Rectal smooth muscle tissue (tissue), 1 donor: Measurements from ENCODE around the gene PDE3A.

Experiments
- H3K27ac ChIP-seq: one replicate; pipeline ENCODE4 v1.7.0; 2013; ENCODE audit warnings: low read depth, low read length, inconsistent platforms
- H3K27me3 ChIP-seq: one replicate; pipeline ENCODE4 v1.7.0; 2013; ENCODE audit warnings: low read length; ENCODE audit not compliant: control insufficient read depth, insufficient read depth
- H3K36me3 ChIP-seq: one replicate; pipeline ENCODE4 v1.7.0; 2013; ENCODE audit warnings: low read length; ENCODE audit not compliant: control insufficient read depth, insufficient read depth
- H3K4me1 ChIP-seq: one replicate; pipeline ENCODE4 v1.7.0; 2013; ENCODE audit warnings: low read length; ENCODE audit not compliant: control insufficient read depth, insufficient read depth
- H3K4me3 ChIP-seq: one replicate; pipeline ENCODE4 v1.7.0; 2013; ENCODE audit warnings: low read length
- H3K9ac ChIP-seq: one replicate; pipeline ENCODE4 v1.7.0; 2013; ENCODE audit warnings: low read length

Gene PDE3A

DNA sequence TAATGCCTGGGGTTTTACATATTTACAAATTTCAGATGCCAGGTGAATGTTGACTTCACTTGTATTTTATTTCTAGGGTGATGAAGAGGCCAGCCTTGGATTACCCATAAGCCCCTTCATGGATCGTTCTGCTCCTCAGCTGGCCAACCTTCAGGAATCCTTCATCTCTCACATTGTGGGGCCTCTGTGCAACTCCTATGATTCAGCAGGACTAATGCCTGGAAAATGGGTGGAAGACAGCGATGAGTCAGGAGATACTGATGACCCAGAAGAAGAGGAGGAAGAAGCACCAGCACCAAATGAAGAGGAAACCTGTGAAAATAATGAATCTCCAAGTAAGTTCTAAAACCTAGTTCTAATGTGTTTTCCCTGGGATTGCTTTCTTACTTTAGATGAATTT, 285.5 kb downstream of the PDE3A start:
- no peak overlapping the region for H3K9ac ChIP-seq
- no peaks in the 10 kb centered on the region for H3K4me1 ChIP-seq
- no peak overlapping the region for H3K4me3 ChIP-seq
- H3K36me3 ChIP-seq: no peaks in the 10 kb centered on the region
- no peak overlapping the region for H3K27ac ChIP-seq
- H3K27me3 ChIP-seq: no peaks in the 10 kb centered on the region

- Histone ChIP-seq H3K27me3 (no peaks in the 10 kb centered on the region), H3K36me3 (peaks cover 7% of the 10 kb centered on the region), H3K27ac (no peak overlapping the region), H3K4me3 (no peak overlapping the region), H3K4me1 (no peaks in the 10 kb centered on the region), H3K9ac (no peak overlapping the region)
These were observed 288.3 kb downstream of the PDE3A start for GRCh38 chr12:20656600-20656999.

- no peak overlapping the region for H3K9ac ChIP-seq
- no peaks in the 10 kb centered on the region for H3K4me1 ChIP-seq
- no peaks in the 10 kb centered on the region for H3K27me3 ChIP-seq
- no peak overlapping the region for H3K27ac ChIP-seq
- H3K4me3 ChIP-seq: no peak overlapping the region
- H3K36me3 ChIP-seq: peaks cover 7% of the 10 kb centered on the region
These were observed 289.2 kb downstream of the PDE3A start for GRCh38 chr12:20657496-20657895.

GRCh38 chr12:20681334-20681733, 313.0 kb downstream of the PDE3A start:
- H3K4me3 ChIP-seq: no peak overlapping the region
- H3K27me3 ChIP-seq: no peaks in the 10 kb centered on the region
- H3K9ac ChIP-seq: no peak overlapping the region
- H3K36me3 ChIP-seq: peaks cover 4% of the 10 kb centered on the region
- no peaks in the 10 kb centered on the region for H3K4me1 ChIP-seq
- no peak overlapping the region for H3K27ac ChIP-seq

DNA sequence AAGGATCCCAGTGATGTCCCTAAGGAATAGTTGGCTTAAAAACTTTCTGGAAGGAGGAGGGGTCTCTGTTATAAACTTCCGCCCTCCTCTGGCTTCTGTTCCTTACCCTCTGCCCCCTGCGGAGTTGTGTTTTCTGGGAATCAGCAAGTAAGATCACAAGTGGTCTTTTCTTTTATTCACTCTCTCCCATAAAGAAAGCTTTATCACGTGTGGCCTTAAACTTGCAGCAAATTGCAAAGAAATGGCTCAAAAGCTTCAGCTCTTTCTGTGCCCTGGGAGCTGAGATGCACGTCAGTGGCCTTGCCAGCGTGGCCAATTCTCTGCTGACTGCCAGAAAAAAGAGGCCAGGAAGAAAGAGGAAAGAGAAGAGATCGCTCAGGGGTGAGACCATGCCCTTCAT, 326.9 kb downstream of the PDE3A start, which contains the start of gene SLCO1C1:
SLCO1C1 (plus strand) TSS at position 101 of the 400 bp plus-strand sequence. CDS start 4,245 bp downstream, outside the sequence.
- H3K9ac ChIP-seq: no peak within 1 kb of the TSS
- no peak within 1 kb of the TSS for H3K4me3 ChIP-seq
- H3K27ac ChIP-seq: no peak within 1 kb of the TSS
- H3K27me3 ChIP-seq: no peaks in the 10 kb centered on the region
- no peaks in the 10 kb centered on the region for H3K36me3 ChIP-seq
- no peaks in the 10 kb centered on the region for H3K4me1 ChIP-seq

GRCh38 chr12:20696181-20696905, 328.0 kb downstream of the PDE3A start:
- no peak overlapping the region for H3K27ac ChIP-seq
- H3K4me3 ChIP-seq: no peak overlapping the region
- H3K27me3 ChIP-seq: no peaks in the 10 kb centered on the region
- H3K4me1 ChIP-seq: no peaks in the 10 kb centered on the region
- H3K9ac ChIP-seq: no peak overlapping the region
- H3K36me3 ChIP-seq: no peaks in the 10 kb centered on the region

- Histone ChIP-seq H3K4me1 (no peaks in the 10 kb centered on the region), H3K9ac (no peak overlapping the region), H3K27ac (no peak overlapping the region), H3K27me3 (no peaks in the 10 kb centered on the region), H3K4me3 (no peak overlapping the region), H3K36me3 (no peaks in the 10 kb centered on the region)
These were observed 332.8 kb downstream of the PDE3A start for GRCh38 chr12:20701106-20701505.

GRCh38 chr12:20704860-20705259, 336.5 kb downstream of the PDE3A start:
- H3K36me3 ChIP-seq: no peaks in the 10 kb centered on the region
- no peak overlapping the region for H3K27ac ChIP-seq
- no peak overlapping the region for H3K9ac ChIP-seq
- no peaks in the 10 kb centered on the region for H3K4me1 ChIP-seq
- H3K27me3 ChIP-seq: no peaks in the 10 kb centered on the region
- no peak overlapping the region for H3K4me3 ChIP-seq

GRCh38 chr12:20711846-20712245, 343.5 kb downstream of the PDE3A start:
- no peaks in the 10 kb centered on the region for H3K27me3 ChIP-seq
- H3K4me1 ChIP-seq: no peaks in the 10 kb centered on the region
- no peak overlapping the region for H3K9ac ChIP-seq
- no peak overlapping the region for H3K4me3 ChIP-seq
- H3K27ac ChIP-seq: no peak overlapping the region
- H3K36me3 ChIP-seq: no peaks in the 10 kb centered on the region

DNA sequence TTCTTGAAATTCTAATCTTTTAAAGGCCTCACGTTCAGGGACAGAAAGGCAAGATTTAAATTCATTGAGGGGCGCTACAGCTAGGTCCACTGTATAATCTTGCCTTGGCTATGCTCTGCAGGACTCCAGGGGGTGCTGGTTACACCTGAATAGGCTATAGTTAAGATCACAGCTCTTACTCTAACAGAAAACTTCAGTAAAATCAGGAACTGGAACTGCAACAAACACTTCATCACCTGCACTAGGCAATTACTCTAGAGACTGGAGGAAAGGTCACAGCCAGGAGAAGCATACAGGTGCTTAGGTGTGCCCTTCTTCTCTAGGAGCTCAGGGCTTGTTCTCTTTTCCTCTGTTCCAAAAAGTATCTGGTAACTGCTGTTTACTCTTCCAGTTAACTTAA, 347.7 kb downstream of the PDE3A start:
- H3K27me3 ChIP-seq: no peaks in the 10 kb centered on the region
- no peak overlapping the region for H3K27ac ChIP-seq
- no peak overlapping the region for H3K4me3 ChIP-seq
- H3K4me1 ChIP-seq: no peaks in the 10 kb centered on the region
- H3K36me3 ChIP-seq: no peaks in the 10 kb centered on the region
- no peak overlapping the region for H3K9ac ChIP-seq

DNA sequence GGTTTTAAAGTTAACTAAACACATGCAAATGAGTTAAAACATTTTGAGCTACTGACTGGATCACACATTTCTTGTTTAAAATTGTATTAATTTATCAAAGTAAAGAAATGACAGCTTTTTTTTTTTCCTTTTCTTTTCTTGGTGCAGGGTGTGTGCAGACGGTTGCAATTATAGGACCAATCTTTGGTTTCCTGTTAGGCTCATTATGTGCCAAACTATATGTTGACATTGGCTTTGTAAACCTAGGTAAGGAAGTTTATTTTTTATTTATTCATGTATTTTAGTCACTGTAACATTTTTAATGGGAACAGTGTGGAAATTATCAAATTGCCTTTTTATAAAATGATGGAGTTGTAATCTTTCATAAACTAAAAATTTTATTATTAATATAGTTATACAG, 348.6 kb downstream of the PDE3A start:
- no peak overlapping the region for H3K4me3 ChIP-seq
- H3K9ac ChIP-seq: no peak overlapping the region
- no peaks in the 10 kb centered on the region for H3K27me3 ChIP-seq
- H3K27ac ChIP-seq: no peak overlapping the region
- no peaks in the 10 kb centered on the region for H3K4me1 ChIP-seq
- H3K36me3 ChIP-seq: no peaks in the 10 kb centered on the region

- no peaks in the 10 kb centered on the region for H3K27me3 ChIP-seq
- H3K27ac ChIP-seq: no peak overlapping the region
- H3K9ac ChIP-seq: no peak overlapping the region
- H3K36me3 ChIP-seq: no peaks in the 10 kb centered on the region
- no peak overlapping the region for H3K4me3 ChIP-seq
- no peaks in the 10 kb centered on the region for H3K4me1 ChIP-seq
These were observed 350.0 kb downstream of the PDE3A start for GRCh38 chr12:20718294-20718693.

DNA sequence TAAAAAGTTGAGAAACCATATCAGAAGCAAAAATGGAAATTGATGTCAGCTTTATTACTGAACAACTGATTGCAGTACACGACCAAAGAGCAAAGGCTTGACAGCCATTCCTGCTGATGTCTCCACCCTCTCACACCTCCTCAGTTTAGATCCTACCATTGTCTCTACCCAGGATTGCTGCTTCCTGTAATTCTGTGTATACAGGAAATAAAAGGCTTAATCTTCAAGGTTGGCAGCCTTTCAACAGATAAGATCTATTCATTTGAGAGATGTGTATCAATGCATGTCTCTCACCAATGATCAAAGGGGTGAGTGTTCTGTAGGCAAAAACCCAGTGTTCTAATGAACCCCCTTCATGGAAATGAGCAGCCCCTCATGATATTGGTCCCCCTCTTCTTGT, 353.8 kb downstream of the PDE3A start:
- H3K4me1 ChIP-seq: no peaks in the 10 kb centered on the region
- no peak overlapping the region for H3K9ac ChIP-seq
- no peaks in the 10 kb centered on the region for H3K36me3 ChIP-seq
- H3K27ac ChIP-seq: no peak overlapping the region
- no peak overlapping the region for H3K4me3 ChIP-seq
- no peaks in the 10 kb centered on the region for H3K27me3 ChIP-seq
